Activated CD8-positive, alpha-beta memory T cell treated with anti-CD3 and anti-CD28 coated beads for 24 hours (primary cell): ENCODE results near the gene ASIC4.

Experiments used
- DNase-seq: peaks from one replicate; pipeline ENCODE4 v3.0.0-alpha.2; 2020

The ASIC4 gene

GRCh38 chr2:219514196-219514761 is at the start of gene ASIC4:
ASIC4 (plus strand) TSS chr2:219514482; CDS start chr2:219514725, 243 bp downstream.
- no peak for DNase-seq

- no peak for DNase-seq
These were observed 48.4 kb upstream of the ASIC4 start for GRCh38 chr2:219465659-219466561.

GRCh38 chr2:219466816-219467735 is 47.2 kb upstream of the ASIC4 start:
- no peak for DNase-seq

GRCh38 chr2:219467736-219468075 is 46.6 kb upstream of the ASIC4 start:
- DNase-seq = no peak

- DNase-seq = no peak
These were observed 45.7 kb upstream of the ASIC4 start for GRCh38 chr2:219468410-219469185.

GRCh38 chr2:219469186-219469724 is 45.0 kb upstream of the ASIC4 start:
- DNase-seq = no peak

- no peak for DNase-seq
These were observed 43.9 kb upstream of the ASIC4 start for GRCh38 chr2:219470429-219470828.

GRCh38 chr2:219471476-219472371 is 42.6 kb upstream of the ASIC4 start:
- no peak for DNase-seq

- no peak for DNase-seq
These were observed 41.6 kb upstream of the ASIC4 start for GRCh38 chr2:219472629-219473187.

GRCh38 chr2:219473511-219473910 is 40.8 kb upstream of the ASIC4 start:
- no peak for DNase-seq

GRCh38 chr2:219474285-219475060 is 39.8 kb upstream of the ASIC4 start:
- DNase-seq = no peak

- DNase-seq = no peak
These were observed 39.0 kb upstream of the ASIC4 start for GRCh38 chr2:219475278-219475677.

- peak; percentile 82 for DNase-seq
These were observed 38.3 kb upstream of the ASIC4 start for GRCh38 chr2:219475697-219476651.

GRCh38 chr2:219476652-219477151 is 37.6 kb upstream of the ASIC4 start:
- no peak for DNase-seq

GRCh38 chr2:219477179-219477578 is 37.1 kb upstream of the ASIC4 start:
- DNase-seq = no peak

- no peak for DNase-seq
These were observed 36.5 kb upstream of the ASIC4 start for GRCh38 chr2:219477815-219478214.

GRCh38 chr2:219478916-219479315 is 35.4 kb upstream of the ASIC4 start:
- no peak for DNase-seq

- no peak for DNase-seq
These were observed 34.3 kb upstream of the ASIC4 start for GRCh38 chr2:219480004-219480403.
